Activated CD4-positive, alpha-beta memory T cell treated with anti-CD3 and anti-CD28 coated beads for 36 hours (primary cell): Measurements from ENCODE around the gene FABP1. TPM values are rescaled to one million over a fixed set of nuclear protein-coding genes. Genes with fewer than 3 reads are reported as not detected.

Source experiments
- CTCF ChIA-PET: fragments of 350-600 bp; sonication (Branson Sonifier 250); formaldehyde crosslinking; loops from one replicate; lab custom pipeline; 2021; ENCODE audit warnings: antibody characterized with exemption, inconsistent platforms; lab: Charles Lee
- POLR2A ChIA-PET: fragments of 350-600 bp; sonication (Branson Sonifier 250); formaldehyde crosslinking; loops from one replicate; lab custom pipeline; 2021; ENCODE audit warnings: antibody characterized with exemption; lab: Charles Lee
- DNase-seq: peaks from one replicate; pipeline ENCODE4 v3.0.0-alpha.2; 2020
- H3K27ac Mint-ChIP-seq: one replicate; pipeline ENCODE4 v1.8.0; 2021; ENCODE audit warnings: mixed read lengths
- H3K27me3 Mint-ChIP-seq: one replicate; pipeline ENCODE4 v1.8.0; 2021; ENCODE audit warnings: mixed read lengths
- H3K36me3 Mint-ChIP-seq: one replicate; pipeline ENCODE4 v1.8.0; 2021; ENCODE audit warnings: mixed read lengths
- H3K4me1 Mint-ChIP-seq: one replicate; pipeline ENCODE4 v1.8.0; 2021; ENCODE audit warnings: low read depth, mixed read lengths
- H3K4me3 Mint-ChIP-seq: one replicate; pipeline ENCODE4 v1.8.0; 2021; ENCODE audit warnings: mild to moderate bottlenecking, mixed read lengths
- H3K9me3 Mint-ChIP-seq: one replicate; pipeline ENCODE4 v1.8.0; 2021; ENCODE audit warnings: mixed read lengths
- intact Hi-C: fragments of 100-400 bp; cut with micrococcal nuclease; formaldehyde crosslinking; loops from one replicate; pipeline ENCODE4 v1.15.1; 2023
- total RNA-seq, 2 experiments: library from RNA; stranded (reverse); gene quantifications; one replicate each; pipeline ENCODE4 v1.2.3, GENCODE V29; 2021

FABP1 gene
- total RNA-seq, 2 experiments from 2014 or later: not detected

GRCh38 chr2:88133875-88134274 is 6.0 kb upstream of the FABP1 start:
- Mint-ChIP-seq H3K4me3 (no peak overlapping the region), H3K27me3 (peaks cover 19% of the 10 kb centered on the region), H3K9me3 (no peaks in the 10 kb centered on the region), H3K4me1 (no peaks in the 10 kb centered on the region), H3K27ac (no peak overlapping the region), H3K36me3 (no peaks in the 10 kb centered on the region)
- intact Hi-C loops: no loop called here
- DNase-seq: no peak
- ChIA-PET CTCF (interaction anchor here (1.3 kb wide), 1 partner anchor 74 kb away, joined by 3 read pairs; no protein-coding TSS in a partner anchor), POLR2A (no interaction called here)

- ChIA-PET POLR2A (no interaction called here), CTCF (interaction anchor here (2.4 kb wide), 1 partner anchor 71 kb away, joined by 9 read pairs; no protein-coding TSS in a partner anchor)
- H3K4me1 Mint-ChIP-seq: no peaks in the 10 kb centered on the region
- H3K4me3 Mint-ChIP-seq: no peak overlapping the region
- H3K27me3 Mint-ChIP-seq: peaks cover 13% of the 10 kb centered on the region
- no peak overlapping the region for H3K27ac Mint-ChIP-seq
- H3K9me3 Mint-ChIP-seq: no peaks in the 10 kb centered on the region
- H3K36me3 Mint-ChIP-seq: no peaks in the 10 kb centered on the region
- intact Hi-C loops: no loop called here
- DNase-seq: no peak
These were observed 4.1 kb upstream of the FABP1 start for GRCh38 chr2:88131999-88132368.

DNA sequence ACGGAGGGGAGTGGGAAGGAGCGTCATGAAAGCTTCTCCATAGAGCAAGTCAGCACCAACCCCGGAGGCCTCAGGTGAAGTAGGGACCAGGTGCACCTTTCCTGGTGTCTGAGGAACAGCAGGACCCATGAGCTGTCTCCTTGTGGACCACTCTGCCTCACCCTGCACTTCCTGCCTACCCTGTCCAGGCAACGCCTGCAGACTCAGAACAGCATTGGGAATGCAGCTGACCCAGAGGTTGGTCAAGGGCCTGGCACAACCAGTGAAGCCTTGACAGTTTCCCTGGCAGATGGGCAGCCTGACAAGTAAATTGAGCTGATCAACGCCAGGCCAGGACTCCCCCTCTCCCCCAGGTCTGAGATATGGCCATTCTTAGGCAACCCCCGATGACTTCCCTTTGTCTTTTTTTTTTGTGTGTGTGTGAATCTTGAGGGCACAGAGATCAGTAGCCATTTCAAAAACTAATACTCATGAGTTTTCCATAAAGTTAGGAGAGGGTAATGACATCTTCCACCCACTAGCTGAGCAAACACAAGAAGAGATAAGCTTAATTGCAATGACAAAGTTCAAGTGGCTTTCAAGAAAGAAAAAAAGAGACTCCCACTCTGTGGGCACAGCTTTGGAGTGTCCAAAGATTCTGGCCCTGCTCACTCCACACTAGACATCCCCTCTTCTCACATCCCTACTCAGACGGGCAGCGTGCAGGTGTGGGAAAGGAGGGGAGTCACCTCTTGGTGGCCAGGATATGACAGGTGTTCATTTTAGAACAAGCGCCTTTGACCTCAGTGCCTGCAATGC is 3.5 kb upstream of the FABP1 start:
- no peaks in the 10 kb centered on the region for H3K4me1 Mint-ChIP-seq
- ChIA-PET CTCF (interaction anchor here (2.4 kb wide), 1 partner anchor 71 kb away, joined by 9 read pairs; no protein-coding TSS in a partner anchor), POLR2A (no interaction called here)
- H3K4me3 Mint-ChIP-seq: no peak overlapping the region
- H3K36me3 Mint-ChIP-seq: no peaks in the 10 kb centered on the region
- H3K27ac Mint-ChIP-seq: no peak overlapping the region
- H3K9me3 Mint-ChIP-seq: no peaks in the 10 kb centered on the region
- no peak for DNase-seq
- H3K27me3 Mint-ChIP-seq: peaks cover 13% of the 10 kb centered on the region
- intact Hi-C loops: no loop called here

GRCh38 chr2:88129313-88129959 is 1.6 kb upstream of the FABP1 start:
- Mint-ChIP-seq H3K4me3 (no peak overlapping the region), H3K4me1 (no peaks in the 10 kb centered on the region), H3K36me3 (no peaks in the 10 kb centered on the region), H3K9me3 (no peaks in the 10 kb centered on the region), H3K27ac (no peak overlapping the region), H3K27me3 (peaks cover 4% of the 10 kb centered on the region)
- ChIA-PET POLR2A (no interaction called here), CTCF (interaction anchor here (0.7 to 2.4 kb wide), 2 partner anchors 69 to 1857 kb away, joined by 3 to 9 read pairs; no protein-coding TSS in a partner anchor)
- no peak for DNase-seq
- intact Hi-C loops: no loop called here

DNA sequence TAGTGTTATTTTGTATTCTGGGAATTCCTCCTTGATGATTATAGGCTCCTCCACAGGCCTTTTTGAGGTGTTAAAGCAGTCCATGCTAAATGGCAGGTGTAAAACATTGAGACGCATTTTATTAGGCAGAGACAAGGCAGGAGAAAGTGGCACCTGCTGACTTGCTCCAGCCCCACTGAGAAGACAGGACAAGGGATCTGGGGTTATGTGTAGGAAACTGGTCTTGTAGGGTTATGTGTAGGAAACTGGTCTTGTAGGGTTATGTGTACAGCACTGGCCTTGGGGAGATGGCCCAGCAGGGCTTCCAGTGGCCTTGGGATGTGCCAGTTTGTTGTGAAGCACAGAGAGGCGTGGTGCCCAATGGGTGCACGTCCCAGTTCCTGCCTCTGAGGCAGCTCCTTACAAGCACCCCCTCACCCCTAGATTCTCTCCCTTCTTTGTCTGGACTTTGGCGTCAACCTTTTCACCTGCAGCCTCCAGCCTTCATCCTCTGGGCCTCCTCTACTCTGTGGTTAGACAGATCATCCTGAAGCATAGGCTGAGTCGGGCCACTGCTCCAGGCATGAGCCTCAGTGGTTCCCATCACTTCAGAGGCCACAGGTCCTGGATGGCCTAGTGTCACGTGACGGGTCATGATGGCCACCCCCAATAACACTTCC is 921 bp upstream of the FABP1 start:
- ChIA-PET POLR2A (no interaction called here), CTCF (no interaction called here)
- no peak for DNase-seq
- intact Hi-C loops: no loop called here
- no peak overlapping the region for H3K27ac Mint-ChIP-seq
- peaks cover 4% of the 10 kb centered on the region for H3K27me3 Mint-ChIP-seq
- H3K4me3 Mint-ChIP-seq: no peak overlapping the region
- no peaks in the 10 kb centered on the region for H3K36me3 Mint-ChIP-seq
- no peaks in the 10 kb centered on the region for H3K4me1 Mint-ChIP-seq
- H3K9me3 Mint-ChIP-seq: no peaks in the 10 kb centered on the region

DNA sequence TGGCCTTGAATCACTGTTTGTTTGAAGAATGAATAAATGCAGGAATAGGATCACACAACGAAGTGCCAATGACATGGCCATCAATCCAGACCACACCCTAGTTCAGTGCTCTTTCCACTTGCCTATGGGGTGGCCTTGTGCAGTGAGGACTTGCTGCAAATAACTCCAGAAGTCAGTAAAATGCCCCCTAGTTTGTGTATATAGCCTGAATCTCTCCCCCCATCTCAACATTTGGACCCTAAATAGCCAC is 299 bp downstream of the FABP1 start:
- peaks cover 5% of the 10 kb centered on the region for H3K27me3 Mint-ChIP-seq
- H3K4me1 Mint-ChIP-seq: no peaks in the 10 kb centered on the region
- POLR2A ChIA-PET: no interaction called here
- no peaks in the 10 kb centered on the region for H3K9me3 Mint-ChIP-seq
- no peaks in the 10 kb centered on the region for H3K36me3 Mint-ChIP-seq
- DNase-seq: no peak
- no peak overlapping the region for H3K4me3 Mint-ChIP-seq
- CTCF ChIA-PET: no interaction called here
- no peak overlapping the region for H3K27ac Mint-ChIP-seq
- intact Hi-C loops: no loop called here

- Mint-ChIP-seq H3K4me1 (no peaks in the 10 kb centered on the region), H3K36me3 (no peaks in the 10 kb centered on the region), H3K9me3 (no peaks in the 10 kb centered on the region), H3K27ac (no peak overlapping the region), H3K27me3 (peaks cover 7% of the 10 kb centered on the region), H3K4me3 (no peak overlapping the region)
- ChIA-PET POLR2A (no interaction called here), CTCF (no interaction called here)
- intact Hi-C loops: no loop called here
- DNase-seq: no peak
These were observed 857 bp downstream of the FABP1 start for GRCh38 chr2:88126772-88127637.

- no peaks in the 10 kb centered on the region for H3K36me3 Mint-ChIP-seq
- H3K27ac Mint-ChIP-seq: no peak overlapping the region
- intact Hi-C loops: no loop called here
- H3K27me3 Mint-ChIP-seq: peaks cover 7% of the 10 kb centered on the region
- no peaks in the 10 kb centered on the region for H3K4me1 Mint-ChIP-seq
- H3K9me3 Mint-ChIP-seq: no peaks in the 10 kb centered on the region
- H3K4me3 Mint-ChIP-seq: no peak overlapping the region
- ChIA-PET CTCF (no interaction called here), POLR2A (no interaction called here)
- DNase-seq: no peak
These were observed 1.7 kb downstream of the FABP1 start for GRCh38 chr2:88125924-88126771.

GRCh38 chr2:88125344-88125923 is 2.4 kb downstream of the FABP1 start:
- ChIA-PET CTCF (no interaction called here), POLR2A (no interaction called here)
- no peaks in the 10 kb centered on the region for H3K36me3 Mint-ChIP-seq
- H3K27ac Mint-ChIP-seq: no peak overlapping the region
- no peaks in the 10 kb centered on the region for H3K4me1 Mint-ChIP-seq
- no peaks in the 10 kb centered on the region for H3K9me3 Mint-ChIP-seq
- DNase-seq: no peak
- no peak overlapping the region for H3K4me3 Mint-ChIP-seq
- peaks cover 7% of the 10 kb centered on the region for H3K27me3 Mint-ChIP-seq
- intact Hi-C loops: no loop called here

GRCh38 chr2:88123975-88124917 is 3.6 kb downstream of the FABP1 start:
- POLR2A ChIA-PET: no interaction called here
- DNase-seq: no peak
- CTCF ChIA-PET: no interaction called here

More at GRCh38 chr2:88123975-88124917, 3.6 kb downstream of the FABP1 start:
- intact Hi-C loops: no loop called here
- H3K4me3 Mint-ChIP-seq: no peak overlapping the region
- H3K27me3 Mint-ChIP-seq: peaks cover 7% of the 10 kb centered on the region
- H3K27ac Mint-ChIP-seq: no peak overlapping the region
- no peaks in the 10 kb centered on the region for H3K36me3 Mint-ChIP-seq
- no peaks in the 10 kb centered on the region for H3K9me3 Mint-ChIP-seq
- no peaks in the 10 kb centered on the region for H3K4me1 Mint-ChIP-seq
